Amygdala (tissue), 56 donors: ENCODE results near the gene MEIOB.

ENCODE experiments used
- DNase-seq, 56 donors: peaks; one replicate each; lab custom pipeline; 2025; lab: John Stamatoyannopoulos, UW

MEIOB gene

GRCh38 chr16:1790261-1790610 is 81.7 kb downstream of the MEIOB start:
- no peak for DNase-seq

- DNase-seq: no peak
Observed at GRCh38 chr16:1789643-1790045, 82.3 kb downstream of the MEIOB start.

- DNase-seq: no peak
Observed at GRCh38 chr16:1788708-1789100, 83.3 kb downstream of the MEIOB start.

- DNase-seq: no peak
Observed at GRCh38 chr16:1788095-1788707, 83.8 kb downstream of the MEIOB start.

GRCh38 chr16:1787322-1788094 is 84.5 kb downstream of the MEIOB start:
- no peak for DNase-seq

- DNase-seq: no peak
Observed at GRCh38 chr16:1787056-1787321, 85.0 kb downstream of the MEIOB start.

GRCh38 chr16:1786242-1787055 is 85.5 kb downstream of the MEIOB start:
- no peak for DNase-seq

- DNase-seq: no peak
Observed at GRCh38 chr16:1785846-1786170, 86.2 kb downstream of the MEIOB start.

GRCh38 chr16:1784977-1785845 is 86.8 kb downstream of the MEIOB start:
- DNase-seq: no peak
